ENCODE measurements around the gene MLH3. TPM values are rescaled to one million over a fixed set of nuclear protein-coding genes. Genes with fewer than 3 reads are reported as not detected.

The MLH3 gene
- total RNA-seq, 4 donors from 2014 or later = 10.4 to 21.7 (median 17.4) TPM

DNA sequence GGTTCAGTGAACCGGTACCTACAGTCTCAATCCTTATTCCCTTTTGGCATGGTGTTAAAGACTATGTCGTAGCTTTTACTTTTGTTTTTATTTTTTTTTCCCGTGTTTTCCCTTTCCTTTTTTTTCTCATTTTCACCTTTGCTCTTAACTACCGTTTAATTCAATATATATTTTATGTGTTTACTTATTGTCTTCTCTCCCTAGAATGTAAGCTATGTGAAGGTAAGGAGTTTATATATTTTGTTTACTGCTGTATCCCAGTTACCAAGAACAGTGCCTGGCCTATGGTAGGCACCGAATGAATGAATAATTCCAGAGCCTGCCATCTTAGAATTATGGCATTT lies 261 bp upstream of the MLH3 start:
- Histone ChIP-seq H3K27ac (peak overlapping the region; percentile 81 to 91 (median 88)), H3K27me3 (no peaks in the 10 kb centered on the region), H3K4me3 (peak overlapping the region; percentile 45 to 77 (median 60)), H3K9me3 (no peaks in the 10 kb centered on the region), H3K4me1 (peaks cover 21 to 30% of the 10 kb centered on the region in 2 donors), H3K36me3 (no peaks in the 10 kb centered on the region)
- TF ChIP-seq POLR2A (IDR thresholded peaks at IDR 0.05) = no peak
- TF ChIP-seq, protein P1, sequence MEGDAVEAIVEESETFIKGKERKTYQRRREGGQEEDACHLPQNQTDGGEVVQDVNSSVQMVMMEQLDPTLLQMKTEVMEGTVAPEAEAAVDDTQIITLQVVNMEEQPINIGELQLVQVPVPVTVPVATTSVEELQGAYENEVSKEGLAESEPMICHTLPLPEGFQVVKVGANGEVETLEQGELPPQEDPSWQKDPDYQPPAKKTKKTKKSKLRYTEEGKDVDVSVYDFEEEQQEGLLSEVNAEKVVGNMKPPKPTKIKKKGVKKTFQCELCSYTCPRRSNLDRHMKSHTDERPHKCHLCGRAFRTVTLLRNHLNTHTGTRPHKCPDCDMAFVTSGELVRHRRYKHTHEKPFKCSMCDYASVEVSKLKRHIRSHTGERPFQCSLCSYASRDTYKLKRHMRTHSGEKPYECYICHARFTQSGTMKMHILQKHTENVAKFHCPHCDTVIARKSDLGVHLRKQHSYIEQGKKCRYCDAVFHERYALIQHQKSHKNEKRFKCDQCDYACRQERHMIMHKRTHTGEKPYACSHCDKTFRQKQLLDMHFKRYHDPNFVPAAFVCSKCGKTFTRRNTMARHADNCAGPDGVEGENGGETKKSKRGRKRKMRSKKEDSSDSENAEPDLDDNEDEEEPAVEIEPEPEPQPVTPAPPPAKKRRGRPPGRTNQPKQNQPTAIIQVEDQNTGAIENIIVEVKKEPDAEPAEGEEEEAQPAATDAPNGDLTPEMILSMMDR (IDR thresholded peaks at IDR 0.05 in 4 of 5, conservative IDR thresholded peaks at IDR 0.05 in 1 of 5) = no peak
- DNase-seq = no peak
- in situ Hi-C loops (cut with MboI; ENCODE audit: low sequenced_read_pairs in 4 of 4) (no loop called here), intact Hi-C loops (cut with DNase I; ENCODE audit: low total_unique reads) (loop anchor here (2.0 kb wide), 1 partner anchor 13 kb away; the partner anchor contains the start of gene ACYP1)
- ATAC-seq = no peak

DNA sequence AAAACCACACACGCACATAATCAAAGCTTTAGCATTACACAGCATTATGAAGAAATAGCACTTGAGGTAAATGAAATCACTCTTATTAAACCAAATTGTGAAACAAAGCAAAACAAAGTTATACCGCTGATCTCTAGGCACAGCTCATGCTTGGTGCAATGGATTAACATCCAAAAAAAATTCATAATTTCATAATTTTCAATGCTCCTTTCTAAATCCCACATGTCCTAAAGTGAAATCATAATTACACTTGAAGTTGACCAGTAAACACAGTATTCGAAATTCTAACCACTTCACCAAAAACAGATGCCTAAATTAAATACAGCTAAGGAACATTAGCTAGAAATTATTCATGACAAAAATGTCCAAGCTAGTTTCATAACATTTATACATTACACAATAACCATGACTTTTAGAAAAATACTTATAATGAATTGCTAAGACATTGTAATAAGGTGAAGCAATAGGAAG lies 1.5 kb downstream of the MLH3 start:
- Histone ChIP-seq H3K27me3 (no peaks in the 10 kb centered on the region), H3K27ac (peak overlapping the region; percentile 81 to 91 (median 88)), H3K9me3 (no peaks in the 10 kb centered on the region), H3K36me3 (no peaks in the 10 kb centered on the region), H3K4me1 (peaks cover 23 to 46% of the 10 kb centered on the region in 2 donors), H3K4me3 (no peak overlapping the region)
- intact Hi-C loops (cut with DNase I; ENCODE audit: low total_unique reads) (loop anchor here (2.0 to 5.0 kb wide), 2 partner anchors 15 to 38 kb away; partner anchors contain the start of gene ACYP1), in situ Hi-C loops (cut with MboI; ENCODE audit: low sequenced_read_pairs in 4 of 4) (no loop called here)
- TF ChIP-seq POLR2A (IDR thresholded peaks at IDR 0.05) = no peak
- TF ChIP-seq, protein P1 (IDR thresholded peaks at IDR 0.05 in 4 of 5, conservative IDR thresholded peaks at IDR 0.05 in 1 of 5) = no peak
- DNase-seq (no peak), ATAC-seq (peak; percentile 29 to 53)

- peak overlapping the region; percentile 52 to 88 (median 68) for H3K27ac ChIP-seq
- no peaks in the 10 kb centered on the region for H3K36me3 ChIP-seq
- no peaks in the 10 kb centered on the region for H3K9me3 ChIP-seq
- H3K4me3 ChIP-seq = no peak overlapping the region
- TF ChIP-seq, protein P1 (IDR thresholded peaks at IDR 0.05 in 4 of 5, conservative IDR thresholded peaks at IDR 0.05 in 1 of 5) = no peak
- TF ChIP-seq POLR2A (IDR thresholded peaks at IDR 0.05) = no peak
- DNase-seq (no peak), ATAC-seq (no peak)
- H3K4me1 ChIP-seq = peaks cover 29 to 52% of the 10 kb centered on the region in 2 donors
- in situ Hi-C loops (cut with MboI; ENCODE audit: low sequenced_read_pairs in 4 of 4) = no loop called here
- H3K27me3 ChIP-seq = no peaks in the 10 kb centered on the region
- intact Hi-C loops (cut with DNase I; ENCODE audit: low total_unique reads) = loop anchor here (5.0 kb wide), 1 partner anchor 38 kb away; no protein-coding TSS in a partner anchor
These were observed 2.1 kb downstream of the MLH3 start for GRCh38 chr14:75049136-75049535.

- H3K4me3 ChIP-seq = no peak overlapping the region
- intact Hi-C loops (cut with DNase I; ENCODE audit: low total_unique reads) (loop anchor here (5.0 kb wide), 1 partner anchor 39 kb away; no protein-coding TSS in a partner anchor), in situ Hi-C loops (cut with MboI; ENCODE audit: low sequenced_read_pairs in 4 of 4) (no loop called here)
- TF ChIP-seq, protein P1 (IDR thresholded peaks at IDR 0.05 in 4 of 5, conservative IDR thresholded peaks at IDR 0.05 in 1 of 5) = no peak
- TF ChIP-seq POLR2A (IDR thresholded peaks at IDR 0.05) = no peak
- DNase-seq = no peak
- no peak for ATAC-seq
- H3K4me1 ChIP-seq = peaks cover 32 to 55% of the 10 kb centered on the region in 2 donors
- no peak overlapping the region for H3K27ac ChIP-seq
- no peaks in the 10 kb centered on the region for H3K9me3 ChIP-seq
- H3K36me3 ChIP-seq = no peaks in the 10 kb centered on the region
- no peaks in the 10 kb centered on the region for H3K27me3 ChIP-seq
These were observed 3.2 kb downstream of the MLH3 start for GRCh38 chr14:75048101-75048500.
